CD14-positive monocyte (primary cell): Measurements from ENCODE around the gene CSRNP3. TPM values are rescaled to one million over a fixed set of nuclear protein-coding genes. Genes with fewer than 3 reads are reported as not detected.

ENCODE experiments used
- DNase-seq, 3 donors: peaks; one replicate each; pipeline ENCODE4 v3.0.0-alpha.2; 2011 to 2022
- H2AFZ ChIP-seq: 2 replicates; pipeline ENCODE4 v1.6.0; 2012; ENCODE audit warnings: mild to moderate bottlenecking, low read depth, low read length, inconsistent platforms; ENCODE audit not compliant: insufficient read depth, poor library complexity, severe bottlenecking
- H3K27ac ChIP-seq, 2 donors: 1 replicate in 1 of 2; 2 replicates in 1 of 2; pipeline ENCODE4 v1.5.1; 2012 to 2013; ENCODE audit warnings: low read length in 2 of 2, control low read depth in 1 of 2, inconsistent platforms in 1 of 2, low read depth in 1 of 2, mild to moderate bottlenecking in 1 of 2
- H3K27me3 ChIP-seq, 2 donors: one replicate each; pipeline versions ENCODE4 v1.6.0 to v1.6.1; 2011 to 2013; ENCODE audit warnings: low read length in 2 of 2; ENCODE audit not compliant: control insufficient read depth in 2 of 2, insufficient read depth in 2 of 2
- H3K36me3 ChIP-seq, 2 donors: replicated peaks in 1 of 2; 1 replicate in 1 of 2; 2 replicates in 1 of 2; pipeline versions ENCODE4 v1.5.1 to v1.6.1; 2012 to 2013; ENCODE audit warnings: low read length in 2 of 2, control low read depth in 1 of 2, inconsistent platforms in 1 of 2, mild to moderate bottlenecking in 1 of 2; ENCODE audit not compliant: insufficient read depth in 2 of 2, control insufficient read depth in 1 of 2
- H3K4me1 ChIP-seq, 2 donors: 1 replicate in 1 of 2; 2 replicates in 1 of 2; pipeline versions ENCODE4 v1.5.1 to v1.6.1; 2012 to 2013; ENCODE audit warnings: low read length in 2 of 2, control low read depth in 1 of 2, inconsistent platforms in 1 of 2, mild to moderate bottlenecking in 1 of 2, moderate library complexity in 1 of 2; ENCODE audit not compliant: insufficient read depth in 2 of 2, control insufficient read depth in 1 of 2
- H3K4me2 ChIP-seq: replicated peaks from 2 replicates; pipeline ENCODE3; 2012; ENCODE audit warnings: low read length, moderate library complexity, mild to moderate bottlenecking; ENCODE audit not compliant: poor library complexity, severe bottlenecking; ENCODE audit errors: extremely low read depth
- H3K4me3 ChIP-seq, 3 experiments: fragments of 200-600 bp in 1 of 3; sonication (generic) in 1 of 3; replicated peaks in 1 of 3; 1 replicate in 2 of 3; 2 replicates in 1 of 3; pipeline ENCODE4 v1.5.1; 2011 to 2013; ENCODE audit warnings: low read length in 3 of 3, mild to moderate bottlenecking in 3 of 3, control low read depth in 2 of 3, low read depth in 2 of 3, inconsistent platforms in 1 of 3, moderate library complexity in 1 of 3
- H3K79me2 ChIP-seq: 2 replicates; pipeline ENCODE4 v1.6.0; 2012; ENCODE audit warnings: mild to moderate bottlenecking, control low read depth, inconsistent platforms, low read length, moderate library complexity; ENCODE audit not compliant: insufficient read depth
- H3K9ac ChIP-seq: 2 replicates; pipeline ENCODE4 v1.6.0; 2017; ENCODE audit warnings: low read length, mild to moderate bottlenecking; ENCODE audit not compliant: insufficient read depth, poor library complexity, severe bottlenecking
- H3K9me3 ChIP-seq, 2 donors: replicated peaks in 1 of 2; 1 replicate in 1 of 2; 2 replicates in 1 of 2; pipeline versions ENCODE4 v1.5.1 to v1.6.1; 2012 to 2013; ENCODE audit warnings: low read length in 2 of 2, control low read depth in 1 of 2; ENCODE audit not compliant: control insufficient read depth in 1 of 2, insufficient read depth in 1 of 2
- H4K20me1 ChIP-seq: 2 replicates; pipeline ENCODE4 v1.6.0; 2012; ENCODE audit warnings: mild to moderate bottlenecking, low read length, control low read depth, moderate library complexity; ENCODE audit not compliant: insufficient read depth
- H3K27ac Mint-ChIP-seq, 7 donors: one replicate each; pipeline ENCODE4 v1.8.0; 2020; ENCODE audit warnings: mild to moderate bottlenecking in 7 of 7, mixed read lengths in 7 of 7, moderate library complexity in 6 of 7, inconsistent platforms in 2 of 7
- H3K27me3 Mint-ChIP-seq, 3 donors: one replicate each; pipeline ENCODE4 v1.8.0; 2021 to 2022; ENCODE audit warnings: low read depth in 3 of 3, mild to moderate bottlenecking in 3 of 3, mixed read lengths in 3 of 3, moderate library complexity in 3 of 3, inconsistent platforms in 1 of 3
- H3K36me3 Mint-ChIP-seq, 2 donors: one replicate each; pipeline ENCODE4 v1.8.0; 2020; ENCODE audit warnings: mixed read lengths in 2 of 2, inconsistent platforms in 1 of 2, mild to moderate bottlenecking in 1 of 2
- H3K4me1 Mint-ChIP-seq: one replicate; pipeline ENCODE4 v1.8.0; 2020; ENCODE audit warnings: mild to moderate bottlenecking, mixed read lengths
- H3K4me3 Mint-ChIP-seq, 2 donors: one replicate each; pipeline ENCODE4 v1.8.0; 2020; ENCODE audit warnings: mild to moderate bottlenecking in 2 of 2, mixed read lengths in 2 of 2, moderate library complexity in 1 of 2
- H3K9me3 Mint-ChIP-seq, 7 donors: one replicate each; pipeline ENCODE4 v1.8.0; 2020 to 2022; ENCODE audit warnings: mixed read lengths in 7 of 7, mild to moderate bottlenecking in 6 of 7, moderate library complexity in 6 of 7, inconsistent platforms in 2 of 7
- WGBS: methylation state at CpG from one replicate; pipeline ENCODE4 v1.1.5; 2013; ENCODE audit warnings: missing lambda C conversion rate; ENCODE audit not compliant: insufficient coverage; 5-methylcytosine and 5-hydroxymethylcytosine counted together
- intact Hi-C, 2 donors: fragments of 100-400 bp; cut with micrococcal nuclease; formaldehyde crosslinking; loops; one replicate each; pipeline versions ENCODE4 v1.15.0 to v1.15.1; 2023
- polyA plus RNA-seq, 3 donors: library from polyadenylated mRNA; depleted of rRNA in 1 of 3; unstranded in 2 of 3; stranded (reverse) in 1 of 3; fragments of 300-500 nt in 2 of 3; fragments of >200 nt in 1 of 3; fragmentation: Illumina TruSeq in 2 of 3; gene quantifications; 1 replicate in 2 of 3; 2 replicates in 1 of 3; pipeline ENCODE4 v1.2.3, GENCODE V29; 2012 to 2021
- TF ChIP-seq, protein P1 (sequence below): fragments of 200-600 bp; IDR thresholded peaks from one replicate; pipeline ENCODE4 v1.8.0; 2022; ENCODE audit warnings: antibody characterized with exemption, mild to moderate bottlenecking

CSRNP3 gene
- polyA plus RNA-seq, 3 donors = not detected

DNA sequence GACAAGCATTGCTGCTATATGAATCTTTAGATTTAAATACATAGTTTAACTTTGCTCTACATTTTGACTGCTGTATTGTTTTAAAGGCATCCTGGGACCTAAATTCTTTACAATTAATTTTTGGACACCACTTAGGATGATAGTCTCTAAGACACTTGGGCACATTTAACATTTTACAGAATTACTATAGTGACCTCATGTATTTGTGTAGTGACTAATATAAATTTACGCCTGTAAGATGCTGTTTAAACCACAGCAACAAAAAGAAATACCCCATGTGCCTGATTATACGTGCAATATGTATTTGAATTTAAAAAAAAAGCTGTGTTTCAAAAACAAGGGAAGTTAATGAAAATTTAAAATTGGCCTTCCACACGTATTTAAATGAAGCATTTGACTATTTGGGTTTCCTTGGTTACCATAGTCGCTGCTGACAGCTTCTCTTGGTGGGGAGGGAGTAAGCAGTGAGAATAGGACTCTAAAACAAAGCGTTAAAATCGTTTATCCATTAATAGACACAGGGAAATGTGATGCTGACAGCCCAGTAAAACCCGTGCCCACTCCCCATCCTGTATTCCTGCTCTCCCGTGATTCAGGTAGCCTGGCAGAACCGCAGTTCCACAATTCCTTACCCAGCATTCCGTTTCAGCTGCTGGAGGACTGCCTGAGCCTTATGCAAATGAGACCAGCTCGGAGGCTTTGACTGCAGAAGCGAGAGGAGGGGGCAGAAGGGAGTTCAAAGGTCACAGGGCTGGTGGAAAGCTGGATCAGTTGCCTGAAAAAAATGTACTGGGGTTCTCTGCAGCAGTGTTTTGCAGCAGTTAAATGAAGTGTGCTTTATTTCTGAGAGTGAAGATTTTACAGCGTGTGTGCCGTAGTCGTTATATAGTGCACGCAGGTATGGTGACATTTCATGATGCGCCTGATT lies 104.3 kb downstream of the CSRNP3 start:
- Histone ChIP-seq H3K36me3 (no peaks in the 10 kb centered on the region), H3K79me2 (no peaks in the 10 kb centered on the region), H3K4me2 (no peak overlapping the region), H4K20me1 (no peaks in the 10 kb centered on the region), H2AFZ (no peak overlapping the region), H3K27me3 (no peaks in the 10 kb centered on the region), H3K27ac (no peak overlapping the region), H3K4me1 (no peaks in the 10 kb centered on the region), H3K9me3 (no peaks in the 10 kb centered on the region), H3K4me3 (no peak overlapping the region), H3K9ac (no peak overlapping the region)
- intact Hi-C loops = no loop called here
- no peaks in the 10 kb centered on the region for H3K9me3 Mint-ChIP-seq
- TF ChIP-seq, protein P1, sequence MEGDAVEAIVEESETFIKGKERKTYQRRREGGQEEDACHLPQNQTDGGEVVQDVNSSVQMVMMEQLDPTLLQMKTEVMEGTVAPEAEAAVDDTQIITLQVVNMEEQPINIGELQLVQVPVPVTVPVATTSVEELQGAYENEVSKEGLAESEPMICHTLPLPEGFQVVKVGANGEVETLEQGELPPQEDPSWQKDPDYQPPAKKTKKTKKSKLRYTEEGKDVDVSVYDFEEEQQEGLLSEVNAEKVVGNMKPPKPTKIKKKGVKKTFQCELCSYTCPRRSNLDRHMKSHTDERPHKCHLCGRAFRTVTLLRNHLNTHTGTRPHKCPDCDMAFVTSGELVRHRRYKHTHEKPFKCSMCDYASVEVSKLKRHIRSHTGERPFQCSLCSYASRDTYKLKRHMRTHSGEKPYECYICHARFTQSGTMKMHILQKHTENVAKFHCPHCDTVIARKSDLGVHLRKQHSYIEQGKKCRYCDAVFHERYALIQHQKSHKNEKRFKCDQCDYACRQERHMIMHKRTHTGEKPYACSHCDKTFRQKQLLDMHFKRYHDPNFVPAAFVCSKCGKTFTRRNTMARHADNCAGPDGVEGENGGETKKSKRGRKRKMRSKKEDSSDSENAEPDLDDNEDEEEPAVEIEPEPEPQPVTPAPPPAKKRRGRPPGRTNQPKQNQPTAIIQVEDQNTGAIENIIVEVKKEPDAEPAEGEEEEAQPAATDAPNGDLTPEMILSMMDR = no peak
- DNase-seq = no peak
- H3K4me3 Mint-ChIP-seq = no peak overlapping the region
- H3K4me1 Mint-ChIP-seq = peaks cover 5% of the 10 kb centered on the region
- no peak overlapping the region for H3K27ac Mint-ChIP-seq
- H3K36me3 Mint-ChIP-seq = no peaks in the 10 kb centered on the region
- peaks cover 0 to 3% (median 0%) of the 10 kb centered on the region in 3 donors for H3K27me3 Mint-ChIP-seq
- WGBS = 74% methylated on average over 9 of the region's 17 CpGs

DNA sequence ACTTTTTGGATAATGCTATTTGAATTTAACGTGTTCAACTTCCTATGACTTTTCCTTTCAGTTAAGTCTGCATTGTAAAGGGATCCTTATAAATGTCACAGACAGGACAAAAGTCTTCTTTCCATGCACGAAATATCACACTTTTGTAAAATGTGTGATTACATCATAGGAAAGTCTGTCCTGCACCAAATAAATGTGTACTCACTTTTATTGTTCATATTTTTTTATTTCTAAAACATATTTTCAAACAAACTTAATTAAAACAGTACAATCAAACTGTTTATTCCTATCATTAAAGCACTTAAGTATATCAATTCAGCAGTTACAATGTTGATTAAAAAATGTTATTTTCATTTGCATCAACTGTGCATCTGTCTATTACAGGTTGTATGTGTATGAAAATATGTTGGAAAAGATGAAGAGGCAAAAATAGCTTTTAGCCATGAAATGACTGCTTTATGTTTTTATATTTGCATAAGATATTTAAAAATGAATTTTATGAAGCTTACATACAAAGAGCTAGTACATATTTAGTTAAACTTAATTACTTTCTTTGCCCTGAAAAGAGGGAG lies 105.6 kb downstream of the CSRNP3 start:
- Histone ChIP-seq H2AFZ (no peak overlapping the region), H3K9me3 (no peaks in the 10 kb centered on the region), H3K27ac (no peak overlapping the region), H3K36me3 (no peaks in the 10 kb centered on the region), H3K4me2 (no peak overlapping the region), H3K9ac (no peak overlapping the region), H3K4me1 (no peaks in the 10 kb centered on the region), H3K4me3 (no peak overlapping the region), H3K27me3 (no peaks in the 10 kb centered on the region), H3K79me2 (no peaks in the 10 kb centered on the region), H4K20me1 (no peaks in the 10 kb centered on the region)
- TF ChIP-seq, protein P1 = no peak
- Mint-ChIP-seq H3K27ac (no peak overlapping the region), H3K4me3 (no peak overlapping the region), H3K4me1 (peaks cover 5% of the 10 kb centered on the region), H3K36me3 (no peaks in the 10 kb centered on the region), H3K9me3 (no peaks in the 10 kb centered on the region), H3K27me3 (peaks cover 0 to 3% (median 0%) of the 10 kb centered on the region in 3 donors)
- intact Hi-C loops = no loop called here
- DNase-seq = no peak
- WGBS = no CpG with 5 or more reads among the region's 2 CpGs
